Measurements from ENCODE around the gene MYCBP2. TPM values are rescaled to one million over a fixed set of nuclear protein-coding genes. Genes with fewer than 3 reads are reported as not detected.

The MYCBP2 gene
- total RNA-seq, 5 donors from 2014 or later (not counting 1 experiment from before 2014, with no cell fraction given): 153 to 214 (median 176) TPM

DNA sequence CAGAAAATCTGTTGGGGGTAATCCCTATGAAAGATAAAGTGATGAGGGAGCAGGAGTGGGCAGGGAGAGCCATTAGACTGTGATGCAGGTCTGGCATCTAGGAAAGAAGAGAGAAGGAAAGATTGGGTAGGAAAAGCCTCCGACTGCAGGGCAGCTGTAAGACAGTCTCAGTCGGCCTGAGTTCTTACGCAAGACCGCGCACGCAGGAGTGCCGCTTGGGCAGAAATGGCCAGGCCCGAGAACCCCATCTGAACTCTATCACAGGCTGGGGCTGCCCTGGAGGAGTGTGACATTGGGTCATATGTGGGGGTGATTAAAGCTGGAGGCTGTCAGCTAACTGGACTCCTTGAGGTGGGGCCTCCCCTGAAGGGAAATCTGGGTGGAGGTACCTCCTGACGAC is 286.1 kb downstream of the MYCBP2 start:
- H3K4me1 ChIP-seq (ENCODE audit: control insufficient read depth in 1 of 2, extremely low read depth in 1 of 2, insufficient read depth in 2 of 2, low read length in 2 of 2): no peaks in the 10 kb centered on the region
- H3K9me3 ChIP-seq: no peaks in the 10 kb centered on the region
- 95% methylated on average over 7 of the region's 9 CpGs for WGBS (ENCODE audit: insufficient coverage)
- Mint-ChIP-seq H3K4me1 (peaks cover 4 to 7% (median 4%) of the 10 kb centered on the region in 3 donors), H3K27me3 (no peaks in the 10 kb centered on the region), H3K9me3 (no peaks in the 10 kb centered on the region), H3K27ac (no peak overlapping the region), H3K4me3 (no peak overlapping the region), H3K36me3 (peaks cover 14% of the 10 kb centered on the region)
- no peaks in the 10 kb centered on the region for H3K27me3 ChIP-seq (replicated peaks in 1 of 2; ENCODE audit: control insufficient read depth in 2 of 2, extremely low read depth in 1 of 2, insufficient read depth in 2 of 2, low read length in 1 of 2)
- ChIA-PET CTCF (no interaction called here), POLR2A (no interaction called here)
- no peak for ATAC-seq (replicated peaks in 1 of 4)
- peaks cover 0 to 11% of the 10 kb centered on the region in 2 donors for H3K36me3 ChIP-seq (ENCODE audit: control insufficient read depth in 2 of 2, extremely low read depth in 1 of 2, insufficient read depth in 1 of 2, low read length in 1 of 2)
- DNase-seq: no peak
- no peak overlapping the region for H3K27ac ChIP-seq (ENCODE audit: low read length)
- H3K4me3 ChIP-seq (ENCODE audit: control insufficient read depth in 1 of 2, extremely low read depth in 1 of 2, low read length in 1 of 2): no peak overlapping the region

GRCh38 chr13:77040076-77040475 is 286.8 kb downstream of the MYCBP2 start:
- Mint-ChIP-seq H3K27me3 (no peaks in the 10 kb centered on the region), H3K9me3 (no peaks in the 10 kb centered on the region), H3K27ac (no peak overlapping the region), H3K36me3 (peaks cover 12% of the 10 kb centered on the region), H3K4me1 (peaks cover 4 to 7% (median 4%) of the 10 kb centered on the region in 3 donors), H3K4me3 (no peak overlapping the region)
- 100% methylated on average over 4 of the region's 7 CpGs for WGBS (ENCODE audit: insufficient coverage)
- H3K4me3 ChIP-seq (ENCODE audit: control insufficient read depth in 1 of 2, extremely low read depth in 1 of 2, low read length in 1 of 2): no peak overlapping the region
- no peaks in the 10 kb centered on the region for H3K4me1 ChIP-seq (ENCODE audit: control insufficient read depth in 1 of 2, extremely low read depth in 1 of 2, insufficient read depth in 2 of 2, low read length in 2 of 2)
- no peak overlapping the region for H3K27ac ChIP-seq (ENCODE audit: low read length)
- ATAC-seq (replicated peaks in 1 of 4) (no peak), DNase-seq (no peak)
- CTCF ChIA-PET: no interaction called here
- H3K27me3 ChIP-seq (replicated peaks in 1 of 2; ENCODE audit: control insufficient read depth in 2 of 2, extremely low read depth in 1 of 2, insufficient read depth in 2 of 2, low read length in 1 of 2): no peaks in the 10 kb centered on the region
- POLR2A ChIA-PET: interaction anchor here in 1 of 2 donors (0.7 kb wide), 1 partner anchor 132 kb away, joined by 3 read pairs; no protein-coding TSS in a partner anchor
- H3K9me3 ChIP-seq: no peaks in the 10 kb centered on the region
- H3K36me3 ChIP-seq (ENCODE audit: control insufficient read depth in 2 of 2, extremely low read depth in 1 of 2, insufficient read depth in 1 of 2, low read length in 1 of 2): peaks cover 0 to 5% of the 10 kb centered on the region in 2 donors

DNA sequence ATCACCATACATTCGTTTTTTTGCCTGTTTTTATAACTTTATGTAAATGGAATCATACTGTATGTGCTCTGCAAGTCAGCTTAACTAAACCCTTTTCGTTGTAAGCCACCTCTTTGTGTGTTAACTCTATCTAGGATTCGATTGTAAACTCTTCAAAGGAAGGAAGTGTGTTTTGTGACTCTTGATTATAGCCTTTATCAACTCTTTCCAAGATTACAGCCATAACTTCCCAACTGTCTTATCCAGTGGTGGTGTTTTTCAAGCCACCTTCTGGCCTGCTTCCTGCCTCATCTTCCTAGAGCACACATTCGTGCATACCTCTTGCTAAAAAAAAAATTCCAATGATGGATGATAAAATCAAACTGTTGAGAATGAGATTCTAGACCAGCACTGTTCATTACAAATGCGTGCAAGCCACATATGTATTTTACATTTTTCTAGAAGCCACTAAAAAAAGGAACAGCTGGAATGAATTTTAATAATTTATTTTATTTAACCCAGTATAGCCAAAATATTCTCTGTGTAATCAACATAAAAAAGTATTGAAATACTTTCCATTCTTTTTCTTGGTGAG is 287.9 kb downstream of the MYCBP2 start:
- Mint-ChIP-seq H3K36me3 (peaks cover 4% of the 10 kb centered on the region), H3K27me3 (no peaks in the 10 kb centered on the region), H3K4me3 (no peak overlapping the region), H3K9me3 (no peaks in the 10 kb centered on the region), H3K4me1 (peaks cover 4 to 7% (median 4%) of the 10 kb centered on the region in 3 donors), H3K27ac (no peak overlapping the region)
- Histone ChIP-seq H3K9me3 (no peaks in the 10 kb centered on the region), H3K4me3 (ENCODE audit: control insufficient read depth in 1 of 2, extremely low read depth in 1 of 2, low read length in 1 of 2) (no peak overlapping the region), H3K36me3 (ENCODE audit: control insufficient read depth in 2 of 2, extremely low read depth in 1 of 2, insufficient read depth in 1 of 2, low read length in 1 of 2) (no peaks in the 10 kb centered on the region), H3K27me3 (replicated peaks in 1 of 2; ENCODE audit: control insufficient read depth in 2 of 2, extremely low read depth in 1 of 2, insufficient read depth in 2 of 2, low read length in 1 of 2) (no peaks in the 10 kb centered on the region), H3K4me1 (ENCODE audit: control insufficient read depth in 1 of 2, extremely low read depth in 1 of 2, insufficient read depth in 2 of 2, low read length in 2 of 2) (no peaks in the 10 kb centered on the region), H3K27ac (ENCODE audit: low read length) (no peak overlapping the region)
- ChIA-PET POLR2A (no interaction called here), CTCF (no interaction called here)
- DNase-seq (no peak), ATAC-seq (replicated peaks in 1 of 4) (no peak)
- no CpG with 5 or more reads among the region's 5 CpGs for WGBS (ENCODE audit: insufficient coverage)

DNA sequence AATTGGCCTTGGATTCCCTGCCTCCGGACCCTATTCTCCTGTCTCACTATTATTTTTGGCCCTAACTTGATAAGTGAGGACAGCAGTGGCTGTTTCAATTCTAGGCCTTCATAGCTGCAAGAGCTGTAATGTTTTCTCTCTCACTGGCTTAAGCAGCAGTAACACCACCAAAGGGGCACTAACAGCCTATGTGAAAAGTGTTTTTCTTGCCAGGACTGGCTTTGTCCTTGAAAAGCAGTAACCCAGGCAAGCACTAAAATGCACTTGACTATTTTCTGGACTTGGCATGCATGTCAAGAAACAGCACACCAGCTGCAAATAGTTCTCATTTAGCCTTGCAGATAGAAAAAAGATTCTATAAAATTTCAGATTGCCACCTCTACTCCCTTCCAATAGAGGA is 290.6 kb downstream of the MYCBP2 start:
- Mint-ChIP-seq H3K36me3 (no peaks in the 10 kb centered on the region), H3K4me3 (no peak overlapping the region), H3K27ac (no peak overlapping the region), H3K27me3 (no peaks in the 10 kb centered on the region), H3K4me1 (no peaks in the 10 kb centered on the region), H3K9me3 (no peaks in the 10 kb centered on the region)
- H3K36me3 ChIP-seq (ENCODE audit: control insufficient read depth in 2 of 2, extremely low read depth in 1 of 2, insufficient read depth in 1 of 2, low read length in 1 of 2): no peaks in the 10 kb centered on the region
- H3K27ac ChIP-seq (ENCODE audit: low read length): no peak overlapping the region
- ATAC-seq (replicated peaks in 1 of 4): no peak
- no peak overlapping the region for H3K4me3 ChIP-seq (ENCODE audit: control insufficient read depth in 1 of 2, extremely low read depth in 1 of 2, low read length in 1 of 2)
- DNase-seq: no peak
- H3K9me3 ChIP-seq: no peaks in the 10 kb centered on the region
- POLR2A ChIA-PET: no interaction called here
- no peaks in the 10 kb centered on the region for H3K4me1 ChIP-seq (ENCODE audit: control insufficient read depth in 1 of 2, extremely low read depth in 1 of 2, insufficient read depth in 2 of 2, low read length in 2 of 2)
- no CpG with 5 or more reads among the region's 1 CpG for WGBS (ENCODE audit: insufficient coverage)
- CTCF ChIA-PET: interaction anchor here in 1 of 2 donors (0.6 kb wide), 1 partner anchor 281 kb away, joined by 3 read pairs; no protein-coding TSS in a partner anchor
- H3K27me3 ChIP-seq (replicated peaks in 1 of 2; ENCODE audit: control insufficient read depth in 2 of 2, extremely low read depth in 1 of 2, insufficient read depth in 2 of 2, low read length in 1 of 2): no peaks in the 10 kb centered on the region

- H3K4me1 Mint-ChIP-seq: no peaks in the 10 kb centered on the region
- Histone ChIP-seq H3K4me1 (ENCODE audit: control insufficient read depth in 1 of 2, extremely low read depth in 1 of 2, insufficient read depth in 2 of 2, low read length in 2 of 2) (no peaks in the 10 kb centered on the region), H3K27ac (ENCODE audit: low read length) (no peak overlapping the region), H3K9me3 (no peaks in the 10 kb centered on the region), H3K4me3 (ENCODE audit: control insufficient read depth in 1 of 2, extremely low read depth in 1 of 2, low read length in 1 of 2) (no peak overlapping the region), H3K27me3 (replicated peaks in 1 of 2; ENCODE audit: control insufficient read depth in 2 of 2, extremely low read depth in 1 of 2, insufficient read depth in 2 of 2, low read length in 1 of 2) (no peaks in the 10 kb centered on the region), H3K36me3 (ENCODE audit: control insufficient read depth in 2 of 2, extremely low read depth in 1 of 2, insufficient read depth in 1 of 2, low read length in 1 of 2) (no peaks in the 10 kb centered on the region)
- H3K27ac Mint-ChIP-seq: no peak overlapping the region
- no peaks in the 10 kb centered on the region for H3K9me3 Mint-ChIP-seq
- ChIA-PET CTCF (no interaction called here), POLR2A (no interaction called here)
- DNase-seq (no peak), ATAC-seq (replicated peaks in 1 of 4) (no peak)
- no peaks in the 10 kb centered on the region for H3K36me3 Mint-ChIP-seq
- no peaks in the 10 kb centered on the region for H3K27me3 Mint-ChIP-seq
- WGBS (ENCODE audit: insufficient coverage): no CpG with 5 or more reads among the region's 5 CpGs
- no peak overlapping the region for H3K4me3 Mint-ChIP-seq
These were observed 292.0 kb downstream of the MYCBP2 start for GRCh38 chr13:77034881-77035280.

DNA sequence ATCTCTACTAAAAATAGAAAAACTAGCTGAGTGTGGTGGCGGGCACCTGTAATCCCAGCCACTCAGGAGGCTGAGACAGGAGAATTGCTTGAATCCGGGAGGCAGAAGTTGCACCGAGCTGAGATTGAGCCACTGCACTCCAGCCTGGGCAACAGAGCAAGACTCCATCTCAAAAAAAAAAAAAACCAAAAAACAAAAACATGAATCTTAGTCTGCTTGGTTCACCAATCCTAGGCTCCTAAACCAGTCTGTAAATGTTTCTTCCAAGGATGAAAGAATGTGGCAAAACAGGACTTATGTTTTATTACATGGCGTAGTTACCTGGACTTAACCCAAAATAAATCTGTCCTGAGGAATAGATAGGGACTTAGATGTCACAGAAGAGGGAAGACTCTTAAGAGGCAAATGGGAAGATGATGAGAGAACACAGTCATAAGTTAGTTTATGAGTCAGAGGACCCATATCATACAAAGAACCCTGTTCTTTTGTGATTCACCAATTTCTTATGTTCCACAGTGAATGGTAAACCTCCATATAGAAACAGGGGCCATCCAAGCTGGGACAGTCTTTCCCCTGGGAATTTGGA is 293.1 kb downstream of the MYCBP2 start:
- DNase-seq (no peak), ATAC-seq (replicated peaks in 1 of 4) (no peak)
- Histone ChIP-seq H3K4me3 (ENCODE audit: control insufficient read depth in 1 of 2, extremely low read depth in 1 of 2, low read length in 1 of 2) (no peak overlapping the region), H3K4me1 (ENCODE audit: control insufficient read depth in 1 of 2, extremely low read depth in 1 of 2, insufficient read depth in 2 of 2, low read length in 2 of 2) (no peaks in the 10 kb centered on the region), H3K36me3 (ENCODE audit: control insufficient read depth in 2 of 2, extremely low read depth in 1 of 2, insufficient read depth in 1 of 2, low read length in 1 of 2) (no peaks in the 10 kb centered on the region), H3K9me3 (no peaks in the 10 kb centered on the region), H3K27ac (ENCODE audit: low read length) (no peak overlapping the region), H3K27me3 (replicated peaks in 1 of 2; ENCODE audit: control insufficient read depth in 2 of 2, extremely low read depth in 1 of 2, insufficient read depth in 2 of 2, low read length in 1 of 2) (no peaks in the 10 kb centered on the region)
- Mint-ChIP-seq H3K27ac (no peak overlapping the region), H3K9me3 (no peaks in the 10 kb centered on the region), H3K27me3 (no peaks in the 10 kb centered on the region), H3K4me3 (no peak overlapping the region), H3K36me3 (no peaks in the 10 kb centered on the region), H3K4me1 (no peaks in the 10 kb centered on the region)
- WGBS (ENCODE audit: insufficient coverage): no CpG with 5 or more reads among the region's 4 CpGs
- CTCF ChIA-PET: no interaction called here
- POLR2A ChIA-PET: interaction anchor here in 1 of 2 donors (0.6 kb wide), 1 partner anchor 23 kb away, joined by 6 read pairs; no protein-coding TSS in a partner anchor
